GM19238 (cell line): ENCODE results near the gene ZYX.
"Not testable (repeated sequence)": the region's sequence is repeated elsewhere in the genome, so short reads cannot be mapped to it uniquely, and the experiment has no call there.

ENCODE experiments used
- DNase-seq: peaks from one replicate; pipeline ENCODE4 v3.0.0; 2011; ENCODE audit warnings: low spot score; ENCODE audit not compliant: insufficient read length

The ZYX gene

GRCh38 chr7:143416565-143417149, 35.5 kb downstream of the ZYX start:
- no peak for DNase-seq

GRCh38 chr7:143417734-143418383, 36.7 kb downstream of the ZYX start:
- no peak for DNase-seq

- no peak for DNase-seq
These were observed 37.7 kb downstream of the ZYX start for GRCh38 chr7:143418681-143419458.

GRCh38 chr7:143419880-143420279, 38.7 kb downstream of the ZYX start:
- DNase-seq, result no peak

- DNase-seq, result not testable (repeated sequence)
These were observed 39.5 kb downstream of the ZYX start for GRCh38 chr7:143420624-143421023.

GRCh38 chr7:143422033-143422432, 40.9 kb downstream of the ZYX start:
- no peak for DNase-seq

- DNase-seq, result not testable (repeated sequence)
These were observed 43.3 kb downstream of the ZYX start for GRCh38 chr7:143424476-143424875.

GRCh38 chr7:143426479-143427142, 45.5 kb downstream of the ZYX start:
- DNase-seq, result no peak

GRCh38 chr7:143429770-143430698, 48.9 kb downstream of the ZYX start:
- DNase-seq, result no peak

- no peak for DNase-seq
These were observed 50.0 kb downstream of the ZYX start for GRCh38 chr7:143431109-143431508.

GRCh38 chr7:143433759-143434158, 52.6 kb downstream of the ZYX start:
- DNase-seq, result no peak

GRCh38 chr7:143434660-143435059, 53.5 kb downstream of the ZYX start:
- DNase-seq, result no peak

GRCh38 chr7:143435266-143435665, 54.1 kb downstream of the ZYX start:
- no peak for DNase-seq

- no peak for DNase-seq
These were observed 55.3 kb downstream of the ZYX start for GRCh38 chr7:143436325-143436946.

- no peak for DNase-seq
These were observed 56.4 kb downstream of the ZYX start for GRCh38 chr7:143437578-143437977.

- no peak for DNase-seq
These were observed 58.7 kb downstream of the ZYX start for GRCh38 chr7:143439866-143440265.
